GM18861 (cell line): ENCODE data around the gene IL18RAP.
A peak's percentile ranks its signal among the peaks of the same experiment; 100 is the strongest.

Source experiments
- ATAC-seq: cut with Tn5 transposase; IDR thresholded peaks from one replicate; pipeline ENCODE4 v1.9.1; 2021; ENCODE audit not compliant: unreplicated experiment

The IL18RAP gene

GRCh38 chr2:102453501-102453900 lies 30.5 kb downstream of the IL18RAP start:
- no peak for ATAC-seq

- ATAC-seq = no peak
Measured at GRCh38 chr2:102455061-102455670, 32.2 kb downstream of the IL18RAP start.

GRCh38 chr2:102460467-102460866 lies 37.5 kb downstream of the IL18RAP start:
- ATAC-seq = no peak

- no peak for ATAC-seq
Measured at GRCh38 chr2:102461188-102461587, 38.2 kb downstream of the IL18RAP start.

- ATAC-seq = no peak
Measured at GRCh38 chr2:102463160-102463559, 40.2 kb downstream of the IL18RAP start.

- ATAC-seq = no peak
Measured at GRCh38 chr2:102470168-102470567, 47.2 kb downstream of the IL18RAP start.

GRCh38 chr2:102473020-102473419 lies 50.1 kb downstream of the IL18RAP start, which contains the start of gene SLC9A4:
Gene SLC9A4, plus strand, starts transcription at chr2:102473226. Its CDS starts 534 bp downstream, at chr2:102473760.
- ATAC-seq = peak; percentile 54

GRCh38 chr2:102473631-102474030 lies 50.7 kb downstream of the IL18RAP start:
- ATAC-seq = no peak

GRCh38 chr2:102474785-102475184 lies 51.8 kb downstream of the IL18RAP start:
- no peak for ATAC-seq

- no peak for ATAC-seq
Measured at GRCh38 chr2:102478686-102479470, 55.9 kb downstream of the IL18RAP start.

- no peak for ATAC-seq
Measured at GRCh38 chr2:102480285-102481195, 57.6 kb downstream of the IL18RAP start.

GRCh38 chr2:102481931-102482330 lies 59.0 kb downstream of the IL18RAP start:
- no peak for ATAC-seq

- no peak for ATAC-seq
Measured at GRCh38 chr2:102483086-102483485, 60.1 kb downstream of the IL18RAP start.

- no peak for ATAC-seq
Measured at GRCh38 chr2:102484310-102485061, 61.5 kb downstream of the IL18RAP start.

- no peak for ATAC-seq
Measured at GRCh38 chr2:102485147-102485785, 62.3 kb downstream of the IL18RAP start.

GRCh38 chr2:102486941-102487702 lies 64.2 kb downstream of the IL18RAP start:
- ATAC-seq = no peak

- ATAC-seq = no peak
Measured at GRCh38 chr2:102487761-102488462, 65.0 kb downstream of the IL18RAP start.

GRCh38 chr2:102489646-102490045 lies 66.7 kb downstream of the IL18RAP start:
- ATAC-seq = no peak

- ATAC-seq = no peak
Measured at GRCh38 chr2:102492006-102492405, 69.0 kb downstream of the IL18RAP start.
